Measurements from ENCODE around the gene C3AR1.
"Not testable (repeated sequence)": the region's sequence is repeated elsewhere in the genome, so short reads cannot be mapped to it uniquely, and the experiment has no call there.

The C3AR1 gene

DNA sequence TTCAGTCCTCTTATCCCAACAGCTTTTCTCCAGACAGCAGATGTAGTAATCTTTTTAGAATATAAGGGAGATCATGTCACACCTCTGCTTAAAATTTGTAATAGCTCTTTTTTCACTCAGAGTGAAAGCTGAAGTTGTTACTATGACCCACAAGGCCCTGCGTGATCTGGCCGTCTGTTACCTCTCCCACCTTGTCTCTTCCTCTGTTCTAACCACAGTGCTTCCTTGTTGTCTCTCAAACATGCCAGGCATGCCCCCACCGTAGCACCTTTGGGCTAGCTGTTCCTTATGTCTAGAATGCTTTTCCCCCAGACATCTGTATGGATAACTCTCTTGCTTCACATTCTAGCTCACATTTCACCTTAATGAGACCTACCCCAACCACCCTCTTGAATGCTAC is 22.4 kb upstream of the C3AR1 start:
- Histone ChIP-seq H3F3A (ENCODE audit: insufficient read depth, low read length) (no peaks in the 10 kb centered on the region), H3K4me1 (ENCODE audit: insufficient read depth, low read length, severe bottlenecking) (peaks cover 28% of the 10 kb centered on the region), H3K4me3 (ENCODE audit: low read depth, low read length, poor library complexity, severe bottlenecking) (no peak overlapping the region), H3K79me2 (ENCODE audit: insufficient read depth, low read length) (peaks cover 42% of the 10 kb centered on the region), H3K27ac (ENCODE audit: low read depth, low read length, poor library complexity, severe bottlenecking) (no peak overlapping the region), H3K9me2 (ENCODE audit: low read depth, low read length) (no peaks in the 10 kb centered on the region), H3K27me3 (ENCODE audit: insufficient read depth, low read length) (no peaks in the 10 kb centered on the region), H3K9me3 (ENCODE audit: low read length) (no peaks in the 10 kb centered on the region), H3K36me3 (ENCODE audit: insufficient read depth, low read length) (peaks cover 59% of the 10 kb centered on the region), H2AFZ (ENCODE audit: low read length) (no peak overlapping the region), H3K9ac (ENCODE audit: low read length) (no peak overlapping the region), H4K20me1 (ENCODE audit: insufficient read depth, low read length) (no peaks in the 10 kb centered on the region), H3K4me2 (ENCODE audit: low read length) (no peak overlapping the region; the same call in 1 of the 2 replicates)
- no peak for TF ChIP-seq EZH2 (IDR thresholded peaks at IDR 0.05; ENCODE audit: borderline replicate concordance, low read length)
- no peak for TF ChIP-seq CTCF (IDR thresholded peaks at IDR 0.05; ENCODE audit: low read length)

GRCh38 chr12:8087666-8088065 is 21.5 kb upstream of the C3AR1 start:
- Histone ChIP-seq H3K4me1 (ENCODE audit: insufficient read depth, low read length, severe bottlenecking) (peaks cover 37% of the 10 kb centered on the region), H3K4me2 (ENCODE audit: low read length) (no peak overlapping the region), H3K36me3 (ENCODE audit: insufficient read depth, low read length) (peaks cover 51% of the 10 kb centered on the region), H3K27me3 (ENCODE audit: insufficient read depth, low read length) (no peaks in the 10 kb centered on the region), H3K79me2 (ENCODE audit: insufficient read depth, low read length) (peaks cover 49% of the 10 kb centered on the region), H3K9ac (ENCODE audit: low read length) (no peak overlapping the region), H3K9me2 (ENCODE audit: low read depth, low read length) (no peaks in the 10 kb centered on the region), H3F3A (ENCODE audit: insufficient read depth, low read length) (no peaks in the 10 kb centered on the region), H3K27ac (ENCODE audit: low read depth, low read length, poor library complexity, severe bottlenecking) (no peak overlapping the region), H2AFZ (ENCODE audit: low read length) (no peak overlapping the region), H4K20me1 (ENCODE audit: insufficient read depth, low read length) (no peaks in the 10 kb centered on the region), H3K9me3 (ENCODE audit: low read length) (no peaks in the 10 kb centered on the region), H3K4me3 (ENCODE audit: low read depth, low read length, poor library complexity, severe bottlenecking) (no peak overlapping the region)
- TF ChIP-seq EZH2 (IDR thresholded peaks at IDR 0.05; ENCODE audit: borderline replicate concordance, low read length) (no peak), CTCF (IDR thresholded peaks at IDR 0.05; ENCODE audit: low read length) (no peak)

- not testable (repeated sequence) for H3K4me3 ChIP-seq (ENCODE audit: low read depth, low read length, poor library complexity, severe bottlenecking); H3K9ac ChIP-seq (ENCODE audit: low read length); H3K27me3 ChIP-seq (ENCODE audit: insufficient read depth, low read length); H3K9me2 ChIP-seq (ENCODE audit: low read depth, low read length); H2AFZ ChIP-seq (ENCODE audit: low read length); H3K9me3 ChIP-seq (ENCODE audit: low read length); H4K20me1 ChIP-seq (ENCODE audit: insufficient read depth, low read length); H3F3A ChIP-seq (ENCODE audit: insufficient read depth, low read length)
- Histone ChIP-seq H3K36me3 (ENCODE audit: insufficient read depth, low read length) (peaks cover 19% of the 10 kb centered on the region; the same call in 1 of the 2 replicates), H3K27ac (ENCODE audit: low read depth, low read length, poor library complexity, severe bottlenecking) (peak overlapping the region; percentile 16), H3K79me2 (ENCODE audit: insufficient read depth, low read length) (peaks cover 61% of the 10 kb centered on the region), H3K4me1 (ENCODE audit: insufficient read depth, low read length, severe bottlenecking) (peaks cover 51% of the 10 kb centered on the region), H3K4me2 (ENCODE audit: low read length) (peak overlapping the region; percentile 93; the same call in 1 of the 2 replicates)
These were observed 18.2 kb upstream of the C3AR1 start for GRCh38 chr12:8084351-8084750.

DNA sequence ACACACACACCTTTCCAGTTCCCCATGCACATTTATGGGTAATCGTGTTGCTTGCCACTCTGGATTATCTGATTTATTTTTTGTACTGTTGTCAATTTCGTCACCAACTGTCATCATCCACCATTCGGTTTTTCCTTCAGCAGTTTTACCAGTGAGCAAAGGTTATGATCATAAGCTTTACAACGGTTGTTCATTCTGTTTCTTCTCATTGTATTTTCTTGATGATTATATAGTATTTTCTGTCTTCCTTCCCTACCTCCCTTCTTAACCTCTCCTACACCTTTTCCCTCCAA is 16.6 kb upstream of the C3AR1 start:
- Histone ChIP-seq H3K4me1 (ENCODE audit: insufficient read depth, low read length, severe bottlenecking) (peaks cover 40% of the 10 kb centered on the region), H3K9me3 (ENCODE audit: low read length) (no peaks in the 10 kb centered on the region), H3K9ac (ENCODE audit: low read length) (peak overlapping the region; percentile 92), H3K36me3 (ENCODE audit: insufficient read depth, low read length) (peaks cover 13% of the 10 kb centered on the region; the same call in 1 of the 2 replicates), H3K4me3 (ENCODE audit: low read depth, low read length, poor library complexity, severe bottlenecking) (peak overlapping the region; percentile 97), H3K27me3 (ENCODE audit: insufficient read depth, low read length) (no peaks in the 10 kb centered on the region), H4K20me1 (ENCODE audit: insufficient read depth, low read length) (no peaks in the 10 kb centered on the region), H3F3A (ENCODE audit: insufficient read depth, low read length) (no peaks in the 10 kb centered on the region), H3K4me2 (ENCODE audit: low read length) (peak overlapping the region; percentile 93), H3K9me2 (ENCODE audit: low read depth, low read length) (no peaks in the 10 kb centered on the region), H3K79me2 (ENCODE audit: insufficient read depth, low read length) (peaks cover 49% of the 10 kb centered on the region), H3K27ac (ENCODE audit: low read depth, low read length, poor library complexity, severe bottlenecking) (peak overlapping the region; percentile 89), H2AFZ (ENCODE audit: low read length) (no peak overlapping the region)
- TF ChIP-seq CTCF (IDR thresholded peaks at IDR 0.05; ENCODE audit: low read length) (no peak), EZH2 (IDR thresholded peaks at IDR 0.05; ENCODE audit: borderline replicate concordance, low read length) (no peak)
